Measurements from ENCODE around the gene TLE3.

TLE3 gene

DNA sequence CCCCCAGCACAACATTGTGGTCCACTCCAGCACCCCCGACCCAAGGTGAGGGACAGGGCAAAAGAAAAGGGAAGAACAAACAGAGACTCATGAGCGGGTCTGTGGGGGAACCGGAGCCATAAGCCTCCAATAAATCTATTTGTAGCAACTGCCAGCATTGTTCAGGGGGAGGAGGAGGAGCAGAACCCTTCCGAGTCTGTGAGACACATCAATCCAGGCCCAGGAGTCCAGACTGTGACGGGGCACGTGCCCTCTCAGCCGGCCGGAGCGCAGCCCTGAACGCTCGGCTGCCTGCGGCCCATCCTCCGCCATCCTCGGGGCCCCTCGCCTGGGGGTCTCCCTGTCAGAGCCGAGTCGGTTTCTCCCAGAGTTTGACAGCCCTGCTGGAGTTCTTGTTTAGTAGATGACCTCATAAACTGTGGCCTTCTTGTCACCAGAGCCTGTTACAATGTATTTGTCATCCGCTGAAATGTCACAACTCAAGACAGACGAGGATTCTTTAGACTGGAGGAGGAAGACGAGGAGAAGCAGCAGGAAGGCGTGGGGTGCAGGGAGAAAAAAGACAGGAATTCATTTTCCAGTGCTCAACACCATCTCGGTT is 47.9 kb downstream of the TLE3 start:
- DNase-seq (ENCODE audit: low read depth in 1 of 2, low spot score in 1 of 2) = no peak

DNA sequence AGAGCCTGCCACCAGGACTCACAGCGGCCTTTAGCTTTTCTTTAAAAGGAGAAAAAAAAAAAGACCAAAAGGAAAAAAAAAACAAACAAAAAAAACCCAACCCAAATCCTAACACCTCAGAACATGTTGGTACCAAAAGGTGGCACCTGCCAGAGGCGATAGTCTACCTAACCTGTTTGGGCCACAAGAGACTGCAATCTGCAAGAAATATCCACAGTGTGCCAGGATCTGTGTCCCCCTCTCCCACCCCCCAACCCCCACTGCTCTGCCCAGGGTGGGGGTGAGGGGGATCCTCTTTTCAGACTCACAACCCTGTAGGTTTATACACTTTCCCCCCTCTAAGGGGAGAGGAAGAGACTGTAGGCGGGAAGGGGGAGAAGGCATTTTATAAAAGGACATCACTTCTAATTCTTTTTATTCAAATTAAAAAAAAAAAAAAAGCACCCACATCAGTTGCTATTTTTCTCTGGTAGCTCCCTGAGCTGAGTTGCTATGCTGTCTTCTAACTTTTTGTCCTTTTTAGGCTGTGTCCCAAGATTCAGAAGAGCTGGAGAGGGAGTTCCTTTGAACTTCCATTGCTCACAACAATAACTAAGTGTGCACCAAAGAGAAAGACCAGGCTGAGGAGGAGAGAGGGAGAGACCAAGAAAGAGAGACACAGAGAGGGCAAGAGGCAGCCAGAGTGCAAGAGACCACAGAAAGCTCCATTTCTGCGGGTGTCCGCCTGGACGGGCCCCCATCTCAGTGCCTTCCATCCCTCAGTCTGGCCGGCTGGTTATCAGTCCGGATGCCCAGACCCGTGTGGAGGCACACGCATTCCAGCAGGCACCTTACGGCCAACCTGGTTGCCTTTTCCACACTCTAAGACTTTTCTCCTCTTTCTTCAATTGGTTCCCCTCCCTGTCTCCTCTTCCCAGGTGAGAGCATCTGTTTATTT is 48.9 kb downstream of the TLE3 start:
- no peak for DNase-seq (ENCODE audit: low read depth in 1 of 2, low spot score in 1 of 2)

DNA sequence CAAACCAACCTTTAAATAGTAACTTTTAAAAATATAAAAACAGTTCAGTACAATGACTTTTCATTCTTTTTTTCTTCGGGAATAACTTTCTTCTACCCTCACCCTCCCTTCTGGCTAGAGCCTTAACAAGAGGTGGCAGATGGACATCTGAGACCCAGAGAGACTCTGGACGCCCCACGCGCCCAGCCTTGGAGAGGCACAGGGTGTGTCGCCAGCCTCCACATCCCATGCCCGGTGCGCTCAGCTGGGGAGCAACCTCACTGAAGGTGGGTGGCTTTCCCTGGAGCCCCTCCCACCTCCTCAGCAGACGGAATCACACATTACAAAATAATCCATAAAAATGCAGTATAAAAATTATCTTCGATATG is 49.5 kb downstream of the TLE3 start:
- DNase-seq (ENCODE audit: low read depth in 1 of 2, low spot score in 1 of 2) = no peak

DNA sequence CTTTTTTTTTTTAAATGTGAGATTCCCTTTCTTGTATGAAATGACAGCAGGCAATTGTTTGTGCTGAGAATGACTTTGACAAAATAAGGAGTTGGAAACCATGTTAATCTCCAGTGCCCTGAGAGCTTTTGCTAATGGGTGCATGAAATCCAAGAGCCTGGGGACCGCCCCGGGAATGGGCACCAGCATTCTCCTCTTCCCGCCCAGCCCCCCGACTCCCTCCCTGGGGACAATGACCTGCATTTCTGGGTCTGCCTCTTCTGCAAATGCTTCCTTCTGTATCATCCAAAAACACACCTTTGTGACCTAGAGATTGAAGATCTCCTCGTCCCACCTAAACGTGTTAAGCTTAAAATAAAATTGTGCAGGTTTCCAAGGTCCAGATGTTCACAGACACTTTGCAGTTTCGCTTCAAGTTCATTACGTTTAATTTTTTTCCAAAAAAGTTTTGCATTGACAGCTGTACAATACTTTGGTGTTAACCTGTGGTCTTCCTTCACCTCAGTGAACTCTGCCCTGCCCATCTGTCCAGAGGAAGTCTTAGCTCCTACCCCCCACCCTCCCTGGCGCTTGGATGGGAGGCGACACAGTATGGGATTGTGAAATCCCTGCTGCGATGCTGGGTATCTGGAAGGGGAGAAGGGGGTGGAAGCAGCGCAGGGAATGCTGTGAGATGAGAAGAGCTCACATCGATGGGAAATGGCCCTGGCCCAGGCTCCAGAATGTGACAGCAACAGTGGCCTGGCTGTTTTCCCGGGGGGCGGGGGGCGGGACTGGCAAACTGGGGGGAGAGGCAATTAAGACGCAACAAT is 50.1 kb downstream of the TLE3 start:
- DNase-seq (ENCODE audit: low read depth in 1 of 2, low spot score in 1 of 2) = no peak

DNA sequence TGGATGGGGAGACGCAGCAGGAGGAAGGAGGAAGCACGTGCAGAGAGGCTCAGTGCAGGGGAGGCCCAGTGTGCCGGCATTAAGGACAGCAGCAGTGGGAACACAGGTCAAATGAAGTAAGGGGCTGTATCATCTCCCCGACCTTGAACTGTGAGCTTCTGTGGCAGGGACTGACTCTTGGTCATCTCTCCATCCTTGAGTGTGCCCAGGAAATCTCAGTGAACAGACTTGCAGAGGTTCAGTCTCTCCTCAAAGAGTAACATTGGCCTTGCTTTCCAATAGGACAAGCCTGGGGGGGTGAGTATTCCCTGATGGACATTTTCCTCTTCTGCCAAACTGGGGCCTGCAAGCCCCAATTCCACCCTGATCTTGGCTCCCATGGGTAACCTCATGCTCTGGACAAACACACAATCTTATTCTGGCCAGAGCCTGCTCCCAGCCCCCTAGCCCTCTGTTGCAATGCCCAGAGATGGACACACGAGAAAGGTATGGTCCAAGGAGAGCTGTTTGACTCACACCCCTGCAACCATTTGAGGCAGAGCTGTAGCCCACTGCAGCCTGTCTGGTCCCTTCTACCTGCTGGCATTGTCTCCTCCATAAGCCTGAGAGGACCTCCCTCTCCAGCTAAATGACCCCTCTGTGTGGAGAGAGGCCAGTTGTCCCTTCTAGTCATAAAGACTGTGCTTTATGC is 50.9 kb downstream of the TLE3 start:
- DNase-seq (ENCODE audit: low read depth in 1 of 2, low spot score in 1 of 2) = no peak

DNA sequence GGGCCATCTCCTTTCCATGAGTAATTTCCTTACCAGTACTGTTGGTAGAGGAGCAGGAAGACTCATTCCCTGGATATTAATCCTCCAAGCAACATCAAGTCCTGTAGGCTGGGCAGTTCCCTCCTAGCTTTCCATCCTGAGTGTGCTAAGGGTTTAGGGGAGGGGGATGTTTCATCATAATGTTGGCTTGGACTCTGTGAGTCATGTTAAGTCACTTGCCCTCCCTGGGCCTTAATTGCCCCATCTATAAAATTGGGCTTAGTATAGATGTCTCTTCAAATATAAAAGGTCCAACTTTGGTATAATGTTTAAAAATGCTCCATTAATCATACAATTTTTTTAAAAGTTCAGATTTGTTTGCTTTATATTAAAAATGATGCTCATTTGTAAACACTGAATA is 52.7 kb downstream of the TLE3 start:
- no peak for DNase-seq (ENCODE audit: low read depth in 1 of 2, low spot score in 1 of 2)

DNA sequence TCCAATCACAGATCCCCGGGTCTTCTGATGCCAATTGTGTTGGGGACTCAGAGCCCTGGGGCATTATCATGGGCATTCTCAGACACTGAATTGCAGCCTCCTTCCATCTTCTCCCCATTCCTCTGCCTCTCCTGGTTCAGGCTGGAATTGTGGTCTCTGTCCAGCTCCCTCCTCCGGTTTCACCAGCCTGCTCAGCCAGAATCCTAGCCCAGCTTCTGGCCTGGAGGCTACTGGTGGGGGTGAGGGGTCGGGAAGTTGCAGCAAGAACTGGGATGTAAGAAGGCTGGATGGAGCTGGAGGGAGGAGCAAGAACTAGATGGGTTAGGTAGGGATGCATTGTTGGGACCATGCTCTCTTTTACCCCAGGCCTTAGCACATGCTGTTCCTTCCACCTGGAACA is 53.5 kb downstream of the TLE3 start:
- no peak for DNase-seq (ENCODE audit: low read depth in 1 of 2, low spot score in 1 of 2)

DNA sequence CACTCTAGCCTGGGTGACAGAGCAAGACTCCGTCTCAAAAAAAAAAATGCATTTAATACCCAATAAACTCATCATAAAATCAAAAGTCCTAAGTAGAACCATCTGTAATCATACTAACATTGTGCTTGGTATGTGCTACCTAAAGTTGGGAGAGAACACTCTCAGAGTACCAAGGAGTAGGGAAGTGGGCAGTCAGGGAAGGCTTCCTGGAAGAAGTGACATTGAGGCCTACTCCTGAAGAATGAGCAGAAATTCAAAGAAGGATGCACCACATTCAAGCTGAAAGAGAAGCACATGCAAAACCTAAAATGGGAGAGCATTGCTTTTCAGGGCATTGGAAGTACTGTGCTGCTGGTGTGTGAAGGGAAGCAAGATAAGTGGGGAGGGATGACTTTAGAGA is 54.1 kb downstream of the TLE3 start:
- DNase-seq (ENCODE audit: low read depth in 1 of 2, low spot score in 1 of 2) = no peak

DNA sequence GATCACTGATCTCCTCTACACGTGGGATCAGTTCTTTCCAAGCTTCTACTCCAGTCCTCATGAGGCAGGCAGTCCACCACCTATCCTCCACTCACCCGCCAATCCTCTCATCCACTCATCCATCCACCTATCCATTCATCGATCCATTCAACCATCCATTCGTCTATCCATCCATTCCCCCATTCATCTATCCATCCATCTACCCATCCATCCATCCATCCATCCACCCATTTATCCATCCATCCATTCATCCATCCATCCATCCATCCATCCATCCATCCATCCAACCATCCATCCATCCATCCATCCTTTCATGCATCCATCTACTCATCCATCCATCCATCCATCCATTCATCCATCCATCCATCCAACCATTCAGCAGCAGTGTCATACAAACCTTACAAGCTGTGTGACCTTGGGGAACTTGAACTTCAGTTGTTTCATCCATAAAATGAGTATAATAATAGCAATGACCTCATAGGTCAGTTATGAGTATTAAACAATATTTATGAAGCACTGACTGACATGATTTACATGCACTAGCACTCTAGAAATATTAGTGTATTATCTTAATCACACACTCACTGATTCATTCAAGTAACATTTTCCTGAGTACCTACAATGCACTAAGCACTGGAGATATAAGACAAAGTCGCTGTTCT is 55.0 kb downstream of the TLE3 start:
- no peak for DNase-seq (ENCODE audit: low read depth in 1 of 2, low spot score in 1 of 2)

DNA sequence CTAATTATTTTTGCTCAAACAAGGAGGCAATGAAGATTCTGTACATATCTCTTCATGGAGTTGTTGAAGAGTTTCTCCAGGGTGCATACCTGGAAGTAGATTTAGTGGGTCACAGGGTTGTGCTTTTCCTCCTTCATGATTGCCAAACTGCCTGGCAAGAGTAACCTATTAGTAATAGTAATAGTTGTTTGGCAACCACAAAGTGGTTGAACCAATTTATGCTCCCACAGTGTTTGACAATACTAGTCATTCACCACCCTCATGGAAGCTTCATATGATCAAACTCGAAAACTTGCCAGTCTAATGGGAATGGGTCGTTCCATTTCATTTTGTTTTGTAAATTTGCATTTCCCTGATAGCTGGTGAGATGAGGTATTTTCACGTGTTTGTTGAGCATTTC is 57.8 kb downstream of the TLE3 start:
- no peak for DNase-seq (ENCODE audit: low read depth in 1 of 2, low spot score in 1 of 2)

DNA sequence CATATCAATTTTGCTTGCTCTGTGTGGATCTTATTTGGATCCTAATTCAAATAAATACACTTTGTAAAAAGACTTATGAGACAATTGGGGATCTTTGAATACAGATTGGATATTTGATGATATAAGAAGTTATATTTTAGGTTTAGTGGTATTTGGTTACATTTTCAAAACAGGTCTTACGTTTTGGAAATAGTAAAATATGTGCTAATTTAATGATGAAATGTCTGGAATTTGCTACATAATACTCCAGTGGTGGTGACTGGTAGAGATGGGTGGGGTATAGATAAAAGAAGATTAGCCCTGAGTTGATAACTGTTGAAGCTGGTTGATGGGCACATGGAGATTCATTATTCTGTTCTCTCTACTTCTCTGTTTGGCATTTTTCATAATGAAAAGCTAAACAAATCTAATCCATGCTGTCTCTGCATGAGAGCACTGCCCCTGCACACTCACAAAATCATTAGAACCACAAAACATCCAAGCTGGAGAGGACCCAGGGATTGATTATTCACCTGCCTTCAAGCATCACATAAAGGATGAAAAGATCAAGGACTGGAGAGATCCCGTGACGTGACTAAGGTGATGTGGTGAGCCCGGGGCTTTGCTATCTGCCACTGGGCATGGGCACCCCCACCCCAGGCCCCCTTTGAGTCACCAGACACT is 58.9 kb downstream of the TLE3 start:
- no peak for DNase-seq (ENCODE audit: low read depth in 1 of 2, low spot score in 1 of 2)

DNA sequence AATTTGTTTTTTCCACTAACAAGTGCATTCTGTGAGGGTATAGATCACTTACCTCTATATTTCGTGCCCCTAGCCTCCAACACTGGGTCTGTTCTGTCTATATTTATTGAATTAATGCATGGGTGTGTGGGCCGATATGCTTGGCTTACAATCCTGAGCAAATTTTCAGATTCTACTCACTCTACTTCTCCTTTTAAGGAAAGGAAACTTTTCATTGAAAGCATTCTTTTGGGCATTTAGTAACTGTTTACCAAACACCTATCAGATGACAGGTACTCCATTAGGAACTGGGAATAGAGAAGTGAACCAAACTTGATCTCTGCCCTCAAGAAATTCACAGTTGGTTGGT is 60.5 kb downstream of the TLE3 start:
- DNase-seq (ENCODE audit: low read depth in 1 of 2, low spot score in 1 of 2) = no peak

DNA sequence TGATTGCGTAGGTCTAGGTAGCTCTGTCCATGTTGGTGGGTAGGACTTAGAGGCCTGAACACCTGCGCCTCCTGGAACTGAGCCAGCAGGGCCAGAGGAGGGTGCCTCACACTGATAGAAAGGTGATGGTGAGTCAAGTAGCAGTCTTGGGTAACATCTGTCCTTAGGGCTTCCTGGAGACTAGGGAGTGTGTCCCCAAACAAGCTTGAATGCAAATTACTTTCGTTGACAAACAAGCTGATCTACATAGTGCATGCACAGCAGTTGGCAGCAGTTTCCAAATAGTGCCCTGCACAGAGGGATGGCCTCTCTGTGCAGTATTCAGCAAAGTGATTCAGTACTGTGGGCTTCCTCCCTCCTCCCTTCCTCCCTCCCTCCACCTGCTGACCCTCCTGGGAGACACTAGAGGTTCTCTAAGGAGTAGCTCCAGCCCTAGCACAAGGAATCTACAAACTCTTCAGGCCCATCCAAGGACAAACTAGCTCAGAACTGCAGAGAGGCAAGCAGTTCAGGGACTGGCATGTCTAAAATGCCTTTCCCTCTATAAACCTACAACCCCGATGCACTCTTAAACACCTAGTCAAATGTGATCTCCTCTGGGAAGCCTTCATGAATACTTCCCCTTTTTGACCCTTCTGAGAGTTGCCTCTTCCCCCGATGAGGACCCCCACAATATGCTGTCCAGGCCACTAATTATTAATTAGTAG is 61.0 kb downstream of the TLE3 start:
- DNase-seq (ENCODE audit: low read depth in 1 of 2, low spot score in 1 of 2) = no peak

DNA sequence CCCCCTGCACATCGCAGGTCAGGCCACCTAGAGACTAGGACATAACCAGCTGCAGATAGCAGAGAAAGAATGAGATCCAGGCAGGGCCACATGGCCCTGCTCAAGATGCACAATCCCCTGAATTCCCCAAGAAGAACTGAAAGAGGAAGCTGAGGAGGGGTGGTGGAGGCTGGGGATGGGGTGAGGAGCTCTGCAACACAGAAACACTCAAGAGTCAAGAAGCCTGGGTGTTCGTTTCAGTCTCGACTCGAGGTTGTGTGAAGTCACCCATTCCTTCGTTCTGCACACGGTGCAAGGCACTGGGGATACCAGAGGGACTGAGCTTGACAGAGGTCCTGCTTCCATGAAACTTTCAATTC is 62.0 kb downstream of the TLE3 start:
- DNase-seq (ENCODE audit: low read depth in 1 of 2, low spot score in 1 of 2) = no peak

DNA sequence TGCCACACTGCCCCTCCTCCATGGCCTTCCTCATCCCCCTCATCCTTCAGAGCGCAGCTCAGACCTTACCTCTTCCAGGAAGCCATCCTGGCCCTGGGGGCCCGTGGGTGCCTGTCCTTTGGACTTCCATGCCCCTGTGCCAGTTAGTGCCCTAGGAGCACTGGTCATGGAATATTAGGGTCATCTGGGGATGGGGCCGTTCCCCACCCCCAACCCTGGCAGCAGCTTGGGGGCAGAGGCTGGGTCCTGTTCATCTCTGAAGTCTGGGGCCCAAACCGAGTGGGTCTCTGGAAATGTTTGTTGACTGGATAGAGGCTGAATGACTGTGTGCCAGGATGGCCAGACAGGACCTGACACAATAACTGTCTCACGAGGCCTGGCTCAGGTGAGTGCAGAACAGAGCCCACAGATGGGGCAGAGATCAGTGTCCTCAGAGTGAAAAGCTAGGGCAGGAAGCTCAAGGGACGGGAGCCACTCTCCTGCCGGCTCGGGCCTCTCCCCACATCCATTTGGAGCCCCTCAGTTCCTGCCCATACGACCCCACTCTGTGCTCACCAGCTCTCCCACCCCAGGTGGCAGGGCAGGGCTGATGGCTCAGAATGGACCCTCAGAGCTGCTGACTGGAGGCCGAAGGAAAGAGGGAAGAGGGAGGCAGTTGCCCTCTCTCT is 62.5 kb downstream of the TLE3 start:
- no peak for DNase-seq (ENCODE audit: low read depth in 1 of 2, low spot score in 1 of 2)

DNA sequence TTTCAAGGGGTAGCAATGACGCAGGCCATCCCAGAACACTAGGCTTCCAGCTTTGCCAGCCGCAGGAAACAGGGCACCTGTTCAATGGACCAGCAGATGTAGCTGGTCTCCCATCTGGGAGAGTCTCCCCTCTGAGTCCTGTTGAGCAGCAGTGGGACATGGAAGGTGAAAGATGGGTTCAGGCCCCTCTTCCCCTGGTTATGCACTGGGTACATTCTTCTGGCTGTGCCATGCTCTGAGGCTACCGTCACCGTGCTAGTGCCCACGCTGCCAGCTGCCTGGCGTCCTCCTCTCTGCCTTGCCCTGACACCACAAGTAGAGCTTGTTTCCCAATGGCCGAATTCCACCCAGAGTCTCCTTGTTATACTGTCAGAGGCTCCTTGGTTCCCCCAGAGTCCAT is 63.1 kb downstream of the TLE3 start:
- DNase-seq (ENCODE audit: low read depth in 1 of 2, low spot score in 1 of 2) = no peak

DNA sequence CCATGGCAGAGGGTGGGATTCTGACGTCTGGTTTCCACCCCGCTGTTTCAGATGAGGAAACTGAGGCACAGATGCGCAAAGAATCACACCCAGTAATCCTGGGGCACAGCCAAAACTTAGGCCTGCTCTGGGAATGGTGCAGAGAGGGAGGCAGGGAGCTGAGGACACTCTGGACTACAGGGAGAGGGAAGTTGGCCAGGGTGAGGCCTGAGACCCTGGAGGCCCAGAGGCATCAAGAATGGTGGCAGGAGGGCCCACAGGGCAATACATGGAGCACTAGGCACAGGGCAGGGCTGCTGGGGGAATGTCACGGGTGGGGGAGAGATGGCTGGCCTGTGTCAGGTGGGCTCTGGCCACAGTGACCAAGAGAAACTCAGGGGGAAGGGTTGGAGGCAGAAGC is 63.6 kb downstream of the TLE3 start:
- DNase-seq (ENCODE audit: low read depth in 1 of 2, low spot score in 1 of 2) = no peak

DNA sequence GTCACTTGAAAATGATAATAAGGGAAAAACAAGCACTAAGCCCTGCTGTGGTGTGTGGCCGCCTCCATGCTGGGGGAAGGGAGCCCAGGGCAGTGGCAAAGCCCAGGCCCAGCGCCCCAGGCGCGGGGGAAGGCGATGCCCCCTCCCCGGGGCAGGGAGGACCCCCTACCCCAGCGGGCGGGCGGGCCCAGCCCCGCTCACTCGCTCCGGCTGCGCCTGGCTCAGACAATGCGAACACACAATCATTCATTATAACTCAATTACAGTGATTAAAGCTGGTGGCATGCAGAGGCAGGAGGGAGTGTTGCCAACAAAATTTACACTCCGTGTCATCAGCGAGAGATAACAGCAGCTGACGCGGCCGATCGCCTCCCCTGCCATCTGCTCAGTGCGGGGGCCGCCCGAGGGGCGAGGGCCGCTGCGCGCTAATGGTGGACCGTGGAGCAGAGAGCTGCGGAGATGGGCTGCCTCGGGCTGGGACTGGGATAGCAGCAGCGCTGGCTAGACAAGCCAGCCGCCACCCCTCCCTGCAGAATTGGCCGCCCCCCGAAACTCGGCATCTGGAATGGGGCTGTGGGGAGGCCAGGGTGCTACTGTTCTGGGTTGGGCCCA is 64.1 kb downstream of the TLE3 start:
- no peak for DNase-seq (ENCODE audit: low read depth in 1 of 2, low spot score in 1 of 2)

DNA sequence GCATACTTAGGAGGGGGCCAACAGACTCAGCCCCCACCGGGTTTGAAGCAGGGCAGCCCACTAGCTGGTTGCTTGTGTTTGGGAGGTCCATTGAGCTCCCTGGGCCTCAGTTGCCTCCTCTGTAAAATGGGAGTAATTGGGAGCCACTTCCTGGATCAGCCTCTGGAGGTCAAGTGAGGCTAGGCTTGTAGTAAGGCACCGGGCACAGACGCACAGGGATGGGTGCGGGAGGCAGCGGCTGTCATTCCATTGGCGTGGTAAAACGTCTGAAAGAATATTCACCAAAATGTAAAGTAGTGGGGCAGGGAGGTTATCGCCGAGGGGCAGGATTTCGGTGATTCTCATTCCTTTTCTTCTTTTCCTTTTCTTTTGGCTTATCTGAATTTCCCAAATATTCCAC is 64.6 kb downstream of the TLE3 start:
- DNase-seq (ENCODE audit: low read depth in 1 of 2, low spot score in 1 of 2) = no peak

Data from activated T-helper 1 cell treated with anti-CD3 and anti-CD28 coated beads, Interleukin-2, amount 50 U/mL, for 16 hours (primary cell).